GM12878 (cell line): Measurements from ENCODE around the gene GPR68. TPM values are rescaled to one million over a fixed set of nuclear protein-coding genes. Genes with fewer than 3 reads are reported as not detected.

Source experiments
- ATF2 ChIP-seq: IDR thresholded peaks from 2 replicates; pipeline ENCODE4 v1.6.1; 2012; ENCODE audit warnings: low read length, inconsistent platforms
- BCL11A ChIP-seq: IDR thresholded peaks from 2 replicates; pipeline ENCODE4 v1.6.1; 2011; ENCODE audit warnings: low read depth, low read length
- CEBPZ ChIP-seq: fragments of 150-350 bp; IDR thresholded peaks from 2 replicates; pipeline ENCODE4 v1.6.1; 2016; ENCODE audit warnings: low read depth, low read length
- CHD2 ChIP-seq: IDR thresholded peaks from 2 replicates; pipeline ENCODE4 v1.6.1; 2011; ENCODE audit warnings: low read depth, low read length, improper control_type of control experiment, borderline replicate concordance
- FOXK2 ChIP-seq: fragments of 450-650 bp; IDR thresholded peaks from 2 replicates; pipeline ENCODE4 v1.6.1; 2017; ENCODE audit warnings: mild to moderate bottlenecking, moderate library complexity
- HSF1 ChIP-seq: fragments of 150-350 bp; IDR thresholded peaks from 2 replicates; pipeline ENCODE4 v1.6.1; 2014; ENCODE audit warnings: mild to moderate bottlenecking, low read depth, low read length
- MEF2A ChIP-seq: IDR thresholded peaks from 2 replicates; pipeline ENCODE4 v1.6.1; 2011; ENCODE audit warnings: low read depth, mild to moderate bottlenecking, low read length, moderate library complexity; ENCODE audit not compliant: insufficient read depth
- MYB ChIP-seq: fragments of 150-350 bp; IDR thresholded peaks from 2 replicates; pipeline ENCODE4 v1.6.1; 2014; ENCODE audit warnings: mild to moderate bottlenecking, low read depth, low read length, borderline replicate concordance
- NFYB ChIP-seq: IDR thresholded peaks from 2 replicates; pipeline ENCODE4 v1.6.1; 2011; ENCODE audit warnings: low read depth, mild to moderate bottlenecking, low read length, improper control_type of control experiment, moderate library complexity; ENCODE audit not compliant: insufficient read depth
- PAX8 ChIP-seq: fragments of 450-650 bp; IDR thresholded peaks from 2 replicates; pipeline ENCODE4 v1.6.1; 2017; ENCODE audit warnings: mild to moderate bottlenecking, moderate library complexity
- PBX3 ChIP-seq: IDR thresholded peaks from 2 replicates; pipeline ENCODE4 v1.6.1; 2011; ENCODE audit warnings: mild to moderate bottlenecking, low read depth, low read length, moderate library complexity; ENCODE audit not compliant: insufficient replicate concordance
- PML ChIP-seq: IDR thresholded peaks from 2 replicates; pipeline ENCODE4 v1.6.1; 2012; ENCODE audit warnings: low read length, inconsistent platforms
- POLR2A ChIP-seq: IDR thresholded peaks from 2 replicates; pipeline ENCODE4 v1.6.1; 2011; ENCODE audit warnings: low read depth, mild to moderate bottlenecking, low read length
- RCOR1 ChIP-seq: conservative IDR thresholded peaks from 2 replicates; pipeline ENCODE4 v1.6.1; 2012; ENCODE audit warnings: low read depth, low read length, improper control_type of control experiment
- SREBF1 ChIP-seq: IDR thresholded peaks from 2 replicates; pipeline ENCODE4 v1.6.1; 2012; ENCODE audit warnings: mild to moderate bottlenecking, low read length
- SRF ChIP-seq, 2 experiments: IDR thresholded peaks; 2 replicates each; pipeline ENCODE4 v1.6.1; 2011; ENCODE audit warnings: low read depth in 2 of 2, low read length in 2 of 2, mild to moderate bottlenecking in 1 of 2, moderate library complexity in 1 of 2
- USF2 ChIP-seq: IDR thresholded peaks from 2 replicates; pipeline ENCODE4 v1.6.1; 2011; ENCODE audit warnings: low read depth, low read length, improper control_type of control experiment, borderline replicate concordance
- ZNF592 ChIP-seq: fragments of 450-650 bp; IDR thresholded peaks from 2 replicates; pipeline ENCODE4 v1.6.1; 2017; ENCODE audit warnings: mild to moderate bottlenecking, moderate library complexity
- ZZZ3 ChIP-seq: IDR thresholded peaks from 2 replicates; pipeline ENCODE4 v1.6.1; 2011; ENCODE audit warnings: low read depth; ENCODE audit not compliant: control insufficient read depth, insufficient read length
- polyA plus RNA-seq, 11 experiments: library from polyadenylated mRNA; depleted of rRNA in 4 of 11; unstranded in 6 of 11; stranded (reverse) in 5 of 11; fragments of >200 nt; fragmentation: Nextera tagmentation in 4 of 11; fragmentation: Illumina TruSeq in 1 of 11; extraction: Ambion mirVana in 4 of 11; extraction: Trizol in 1 of 11; gene quantifications; 1 replicate in 1 of 11; 2 replicates in 10 of 11; pipeline versions ENCODE4 v1.2.1 to v1.2.3, GENCODE V29; 2011 to 2016; ENCODE audit warnings: inconsistent platforms in 2 of 11, missing spikeins in 2 of 11, low read depth in 1 of 11
- total RNA-seq, 4 experiments: library from RNA; depleted of rRNA in 3 of 4; stranded (reverse); fragments of >200 nt in 3 of 4; fragmentation: Illumina TruSeq in 1 of 4; extraction: Trizol in 1 of 4; gene quantifications; 2 replicates each; pipeline versions ENCODE4 v1.2.1 to v1.2.3, GENCODE V29; 2013 to 2021

The GPR68 gene
- total and polyA plus RNA-seq, 10 of the 15 experiments (the other 5 are each of a cell fraction or from before 2014, with no cell fraction given): 0.06 to 3.4 (median 1.8) TPM

- no peak for TF ChIP-seq HSF1
- TF ChIP-seq USF2: no peak
- no peak for TF ChIP-seq PAX8
- TF ChIP-seq RCOR1: no peak
- TF ChIP-seq CEBPZ: no peak
- peak; percentile 53; the same call in 1 of the 2 replicates for TF ChIP-seq CHD2
- TF ChIP-seq PML: no peak
- TF ChIP-seq MYB: no peak
- no peak for TF ChIP-seq ZNF592
- TF ChIP-seq ATF2: 0 out of 2 replicates have a peak, but pooled peaks have one; percentile 18
- no peak for TF ChIP-seq SRF (IDR thresholded peaks at IDR 0.05; ENCODE audit: low read depth in 2 of 2, low read length in 2 of 2)
- TF ChIP-seq NFYB: no peak
- TF ChIP-seq FOXK2: no peak
- TF ChIP-seq ZZZ3: no peak
- no peak; the same call in 1 of the 2 replicates for TF ChIP-seq BCL11A
- TF ChIP-seq SREBF1: no peak
- TF ChIP-seq POLR2A: no peak
- no peak for TF ChIP-seq PBX3
- TF ChIP-seq MEF2A: 0 out of 2 replicates have a peak, but pooled peaks have one; percentile 18
Measured at GRCh38 chr14:91241863-91242262, 2.6 kb downstream of the GPR68 start (continued).
